ENCODE measurements around the gene NUP93. TPM values are rescaled to one million over a fixed set of nuclear protein-coding genes. Genes with fewer than 3 reads are reported as not detected.
"Not testable (repeated sequence)": the region's sequence is repeated elsewhere in the genome, so short reads cannot be mapped to it uniquely, and the experiment has no call there.

NUP93 gene
- total RNA-seq, 1 experiment from 2014 or later, result 60.2 TPM

- no peak for DNase-seq (ENCODE audit: unreplicated experiment)
- no peaks in the 10 kb centered on the region for H3K36me3 Mint-ChIP-seq (ENCODE audit: insufficient read depth, unreplicated experiment)
- H3K27ac Mint-ChIP-seq (ENCODE audit: low read depth, unreplicated experiment), result no peak overlapping the region
- no peaks in the 10 kb centered on the region for H3K4me1 Mint-ChIP-seq (ENCODE audit: insufficient read depth, unreplicated experiment)
- intact Hi-C loops (cut with micrococcal nuclease), result no loop called here
- ChIA-PET POLR2A (no interaction called here), CTCF (interaction anchor here (0.6 kb wide), 1 partner anchor 20 kb away, joined by 4 read pairs; no protein-coding TSS in a partner anchor)
- no peak overlapping the region for H3K4me3 Mint-ChIP-seq (ENCODE audit: unreplicated experiment)
- TF ChIP-seq CTCF (IDR thresholded peaks at IDR 0.05; ENCODE audit: unreplicated experiment), result no peak
- H3K27me3 Mint-ChIP-seq (ENCODE audit: insufficient read depth, unreplicated experiment), result no peaks in the 10 kb centered on the region
- no TSS peak for BruUV-seq (replicated peaks)
- H3K9me3 Mint-ChIP-seq (ENCODE audit: unreplicated experiment), result no peaks in the 10 kb centered on the region
Measured at GRCh38 chr16:56713794-56714193, 16.1 kb upstream of the NUP93 start.

- no TSS peak for BruUV-seq (replicated peaks)
- Mint-ChIP-seq H3K4me1 (ENCODE audit: insufficient read depth, unreplicated experiment) (no peaks in the 10 kb centered on the region), H3K27ac (ENCODE audit: low read depth, unreplicated experiment) (no peak overlapping the region), H3K9me3 (ENCODE audit: unreplicated experiment) (no peaks in the 10 kb centered on the region), H3K27me3 (ENCODE audit: insufficient read depth, unreplicated experiment) (no peaks in the 10 kb centered on the region), H3K4me3 (ENCODE audit: unreplicated experiment) (no peak overlapping the region), H3K36me3 (ENCODE audit: insufficient read depth, unreplicated experiment) (no peaks in the 10 kb centered on the region)
- CTCF ChIA-PET, result interaction anchor here (0.6 to 2.8 kb wide), 3 partner anchors 13 to 151 kb away, joined by 4 to 20 read pairs (median 4); no protein-coding TSS in a partner anchor
- no peak for DNase-seq (ENCODE audit: unreplicated experiment)
- POLR2A ChIA-PET, result interaction anchor here (0.9 kb wide), 1 partner anchor 32 kb away, joined by 3 read pairs; no protein-coding TSS in a partner anchor
- intact Hi-C loops (cut with micrococcal nuclease), result no loop called here
- TF ChIP-seq CTCF (IDR thresholded peaks at IDR 0.05; ENCODE audit: unreplicated experiment), result no peak
Measured at GRCh38 chr16:56715126-56715525, 14.8 kb upstream of the NUP93 start.

DNA sequence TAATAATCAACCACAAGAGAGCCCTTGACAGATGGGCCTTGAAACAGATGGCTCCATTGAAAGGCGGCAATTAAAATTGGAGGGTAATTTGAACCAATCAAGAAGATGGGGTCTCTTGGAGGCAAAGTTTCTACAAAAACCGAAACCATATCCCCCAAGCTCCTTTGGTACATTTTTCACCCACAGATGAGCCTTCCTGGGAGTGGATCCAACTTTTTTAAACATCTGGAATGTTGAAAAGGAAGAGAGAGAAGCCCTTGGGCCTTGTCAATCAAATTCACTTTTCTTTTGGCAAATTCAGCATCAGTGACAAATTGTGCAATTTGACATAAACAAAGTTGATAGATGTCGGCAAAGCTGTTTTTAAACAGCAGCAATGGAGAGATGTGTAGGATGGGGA is 13.2 kb upstream of the NUP93 start:
- no TSS peak for BruUV-seq (replicated peaks)
- no peaks in the 10 kb centered on the region for H3K9me3 Mint-ChIP-seq (ENCODE audit: unreplicated experiment)

DNA sequence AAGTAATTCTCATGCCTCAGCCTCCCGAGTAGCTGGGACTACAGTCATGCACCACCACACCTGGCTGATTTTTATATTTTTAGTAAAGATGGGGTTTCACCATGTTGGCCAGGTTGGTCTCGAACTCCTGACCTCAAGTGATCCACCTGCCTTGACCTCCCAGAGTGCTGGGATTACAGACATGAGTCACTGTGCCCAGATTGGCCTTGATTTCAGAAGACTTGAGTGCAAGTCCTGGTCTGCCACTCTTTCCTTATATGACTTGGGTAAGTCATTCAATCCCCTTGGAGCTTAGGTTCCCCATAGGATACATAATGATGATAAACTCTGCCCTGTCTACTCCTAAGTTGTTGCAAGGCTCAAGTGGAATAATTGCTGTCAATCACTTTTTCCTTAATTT is 12.4 kb upstream of the NUP93 start:
- H3K27ac Mint-ChIP-seq (ENCODE audit: low read depth, unreplicated experiment); H3K36me3 Mint-ChIP-seq (ENCODE audit: insufficient read depth, unreplicated experiment); BruUV-seq (replicated peaks); DNase-seq (ENCODE audit: unreplicated experiment); H3K27me3 Mint-ChIP-seq (ENCODE audit: insufficient read depth, unreplicated experiment); intact Hi-C loops (cut with micrococcal nuclease); H3K4me3 Mint-ChIP-seq (ENCODE audit: unreplicated experiment); H3K9me3 Mint-ChIP-seq (ENCODE audit: unreplicated experiment); H3K4me1 Mint-ChIP-seq (ENCODE audit: insufficient read depth, unreplicated experiment): not testable (repeated sequence)
- ChIA-PET POLR2A (interaction anchor here (0.5 to 1.2 kb wide), 2 partner anchors 12 to 35 kb away, joined by 3 to 6 read pairs; partner anchors contain the start of gene MT1X), CTCF (interaction anchor here (0.7 to 2.8 kb wide), 4 partner anchors 15 to 451 kb away, joined by 3 to 20 read pairs (median 4); no protein-coding TSS in a partner anchor)

More for the DNA sequence above, 13.2 kb upstream of the NUP93 start:
- Mint-ChIP-seq H3K27me3 (ENCODE audit: insufficient read depth, unreplicated experiment) (no peaks in the 10 kb centered on the region), H3K4me3 (ENCODE audit: unreplicated experiment) (no peak overlapping the region), H3K4me1 (ENCODE audit: insufficient read depth, unreplicated experiment) (no peaks in the 10 kb centered on the region), H3K36me3 (ENCODE audit: insufficient read depth, unreplicated experiment) (no peaks in the 10 kb centered on the region), H3K27ac (ENCODE audit: low read depth, unreplicated experiment) (no peak overlapping the region)
- DNase-seq (ENCODE audit: unreplicated experiment), result no peak
- ChIA-PET CTCF (interaction anchor here (0.7 to 2.8 kb wide), 5 partner anchors 14 to 452 kb away, joined by 3 to 20 read pairs (median 4); no protein-coding TSS in a partner anchor), POLR2A (interaction anchor here (1.2 kb wide), 1 partner anchor 13 kb away, joined by 6 read pairs; no protein-coding TSS in a partner anchor)
- intact Hi-C loops (cut with micrococcal nuclease), result no loop called here
- TF ChIP-seq CTCF (IDR thresholded peaks at IDR 0.05; ENCODE audit: unreplicated experiment), result no peak

Measured in MCF 10A (cell line).